ENCODE measurements around the gene PARD3.

Gene PARD3

DNA sequence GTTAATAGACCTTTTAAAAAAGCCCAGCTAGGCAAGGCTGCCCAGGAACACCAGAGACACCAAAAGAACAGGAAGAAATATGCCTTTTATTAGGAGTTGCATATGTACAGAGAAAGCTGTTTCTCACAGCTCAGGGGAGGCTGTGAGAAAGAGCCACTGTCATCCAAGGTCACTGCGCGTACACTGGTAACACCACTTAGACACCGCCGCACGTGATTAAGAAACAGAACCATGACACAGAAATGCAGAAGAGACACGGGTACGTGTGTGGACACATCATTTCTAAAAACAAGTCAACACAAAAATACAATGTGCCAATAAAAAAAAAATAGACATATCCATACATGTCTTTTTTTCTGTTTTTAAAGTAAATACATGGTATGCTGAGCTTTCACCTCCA lies 705.6 kb downstream of the PARD3 start:
- no peak for DNase-seq

DNA sequence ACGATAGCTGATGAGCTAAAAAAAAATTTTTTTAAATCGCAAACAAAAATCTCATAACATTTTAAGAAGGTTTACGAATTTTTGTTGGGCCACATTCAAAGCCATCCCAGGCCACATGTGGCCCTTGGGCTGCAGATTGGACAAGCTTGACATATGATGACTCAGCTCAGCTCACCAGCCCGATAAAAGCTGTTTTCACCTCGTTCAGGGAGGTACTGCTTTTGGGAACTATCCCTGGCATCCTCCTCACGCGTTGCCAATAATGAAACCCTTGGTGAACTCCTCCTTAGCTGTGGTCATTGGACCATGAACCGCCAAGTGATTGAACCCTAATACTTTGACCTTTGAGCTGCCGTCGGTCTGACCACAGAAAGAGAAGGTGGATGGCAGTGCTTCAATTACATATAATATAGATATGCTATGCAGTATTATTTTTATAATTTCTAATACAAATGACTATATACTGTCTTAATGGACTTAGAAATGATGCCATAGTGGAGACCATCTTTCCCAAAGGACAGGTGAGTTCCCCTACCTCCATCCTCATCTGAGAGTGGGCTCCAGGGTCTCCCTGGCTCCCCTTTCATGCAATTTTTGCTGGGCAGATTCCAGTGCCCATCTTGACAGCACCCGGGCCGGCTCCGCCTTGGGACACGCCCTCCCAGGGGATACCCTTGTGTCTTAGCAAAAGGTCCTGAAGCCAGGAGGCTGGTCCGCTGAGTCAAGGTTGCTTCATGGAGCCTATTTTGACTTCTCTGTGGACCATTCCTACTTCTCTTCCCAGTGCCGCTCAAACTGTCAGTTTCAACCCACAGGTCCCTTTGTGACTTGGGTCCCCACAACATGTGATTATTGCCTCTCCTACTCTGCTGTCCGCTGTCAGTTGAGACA lies 707.2 kb downstream of the PARD3 start:
- DNase-seq = no peak

DNA sequence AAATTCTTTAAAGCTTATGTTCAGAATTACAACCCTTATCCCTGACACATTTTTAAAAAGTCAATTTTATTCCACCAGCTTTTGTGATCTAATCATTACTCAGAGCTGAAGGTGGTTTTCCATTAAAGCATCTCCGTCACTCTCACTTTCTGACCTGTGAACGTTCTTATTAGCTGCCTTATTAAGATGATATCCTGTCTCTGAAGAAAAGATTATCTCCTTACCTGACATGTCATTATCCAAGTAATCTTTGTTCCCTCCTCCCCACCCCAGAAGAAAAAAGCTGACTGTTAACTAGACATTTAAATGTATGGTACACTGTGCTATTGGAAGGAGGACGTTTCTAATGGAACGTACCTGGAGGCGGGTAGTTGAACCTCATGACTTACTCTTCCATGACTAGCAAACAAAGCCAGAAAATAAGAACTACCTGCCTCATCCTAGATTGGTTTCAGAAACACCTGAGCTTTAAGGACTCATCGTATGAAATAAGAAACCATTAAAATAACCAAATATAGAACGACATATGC lies 708.7 kb downstream of the PARD3 start:
- DNase-seq = no peak

DNA sequence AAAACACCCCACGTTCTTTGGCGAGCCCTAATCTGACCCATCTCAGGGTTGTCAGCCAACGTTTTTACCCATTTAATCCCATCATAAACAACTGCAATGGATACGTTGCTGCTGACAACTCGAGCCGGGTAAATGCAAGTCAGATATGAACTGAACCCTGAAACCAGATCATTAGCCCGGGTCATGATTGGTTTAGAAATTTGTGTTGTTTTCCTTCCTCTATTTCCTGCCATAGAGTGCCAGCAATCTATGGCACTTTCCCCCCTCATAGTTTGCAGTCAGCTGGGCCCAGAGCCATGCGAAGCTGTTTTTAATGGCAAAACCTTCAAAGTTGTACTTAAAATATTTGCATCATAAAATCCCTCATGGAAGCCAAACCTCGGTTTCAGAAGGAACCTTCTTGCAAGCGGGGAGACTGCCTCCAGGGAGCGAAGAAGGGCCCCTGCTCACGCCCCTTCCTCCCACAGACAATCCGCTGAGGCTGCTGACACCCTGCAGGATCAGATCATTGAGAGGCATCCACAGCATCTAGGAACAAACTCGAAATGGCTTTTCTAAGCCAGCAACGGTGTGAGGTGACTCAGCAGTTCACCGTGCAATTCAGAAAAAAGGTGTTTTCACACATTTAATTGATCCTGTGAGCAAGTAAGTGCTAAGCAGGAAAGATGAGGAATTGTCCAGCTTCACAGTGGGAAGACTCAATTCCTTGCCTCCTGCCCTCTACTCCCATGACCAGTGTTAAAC lies 710.1 kb downstream of the PARD3 start:
- DNase-seq = no peak

DNA sequence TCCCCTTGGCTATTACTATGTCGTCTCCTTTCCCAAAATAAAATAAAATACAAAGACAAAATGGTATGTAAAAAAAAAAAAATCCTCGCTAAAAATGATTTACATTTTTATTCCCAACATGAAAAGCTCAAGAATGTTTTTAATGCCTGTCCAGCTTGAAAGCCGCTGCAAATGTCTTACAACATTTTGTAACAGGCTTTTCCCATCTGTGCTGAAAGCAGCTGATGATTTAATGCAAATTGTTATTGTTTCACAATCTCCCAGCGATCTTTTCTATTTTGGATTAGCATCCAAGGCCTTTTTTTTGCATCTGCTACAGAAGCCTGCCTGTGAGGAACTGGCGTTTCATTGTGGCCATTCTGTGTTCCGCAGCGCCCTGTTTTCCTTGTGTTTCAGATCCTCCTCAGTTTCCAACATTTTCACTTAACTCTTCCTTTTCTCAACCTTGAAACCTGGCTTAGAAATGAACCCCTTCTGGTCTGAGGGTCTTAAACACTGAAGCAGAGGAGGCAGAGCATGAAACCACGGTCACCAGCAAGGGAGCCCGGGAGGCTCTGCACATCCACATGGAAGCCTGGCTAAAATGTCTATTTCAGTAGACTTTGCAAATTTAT lies 712.1 kb downstream of the PARD3 start:
- peak; percentile 79 for DNase-seq

DNA sequence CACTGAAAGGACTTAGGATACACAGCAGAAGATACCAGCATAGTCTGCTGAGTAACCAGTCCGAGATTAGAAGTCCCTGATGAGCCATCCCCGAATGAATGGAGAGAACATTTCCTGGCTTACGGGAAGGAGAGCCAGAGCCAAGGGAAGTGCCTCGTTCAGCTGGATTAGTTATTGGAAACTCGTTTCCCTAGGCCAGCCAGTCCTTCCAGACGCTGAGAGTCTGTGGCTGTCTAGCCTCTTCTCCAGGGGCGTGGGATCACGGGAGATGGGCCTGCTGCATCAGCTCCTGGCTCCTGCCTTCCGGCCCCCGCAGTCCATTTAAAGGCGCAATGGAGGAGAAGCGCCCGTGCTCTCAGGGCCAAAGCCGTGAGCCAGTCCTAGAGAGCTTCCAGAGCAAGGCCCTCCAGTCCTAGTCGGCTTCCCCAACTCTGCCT lies 712.8 kb downstream of the PARD3 start:
- DNase-seq = peak; percentile 81

DNA sequence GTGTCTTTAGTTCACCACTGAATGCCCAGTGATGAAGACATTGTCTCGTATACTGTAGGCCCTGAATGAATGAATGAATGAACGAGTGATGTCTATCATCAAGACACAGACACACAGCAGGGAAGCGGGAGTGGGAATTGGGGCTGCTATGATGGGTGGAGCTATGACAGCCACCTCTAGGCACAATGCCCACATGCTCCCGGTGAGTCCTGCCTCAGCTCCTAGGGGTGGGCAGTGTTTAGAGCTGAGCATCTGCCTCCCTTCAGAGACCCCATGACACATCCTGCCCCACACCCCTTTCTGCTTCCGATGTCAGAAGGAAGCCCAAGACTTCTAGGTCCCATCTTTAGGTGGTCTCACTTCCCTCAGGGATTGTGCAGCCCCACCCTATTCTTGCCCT lies 714.1 kb downstream of the PARD3 start:
- DNase-seq = no peak

DNA sequence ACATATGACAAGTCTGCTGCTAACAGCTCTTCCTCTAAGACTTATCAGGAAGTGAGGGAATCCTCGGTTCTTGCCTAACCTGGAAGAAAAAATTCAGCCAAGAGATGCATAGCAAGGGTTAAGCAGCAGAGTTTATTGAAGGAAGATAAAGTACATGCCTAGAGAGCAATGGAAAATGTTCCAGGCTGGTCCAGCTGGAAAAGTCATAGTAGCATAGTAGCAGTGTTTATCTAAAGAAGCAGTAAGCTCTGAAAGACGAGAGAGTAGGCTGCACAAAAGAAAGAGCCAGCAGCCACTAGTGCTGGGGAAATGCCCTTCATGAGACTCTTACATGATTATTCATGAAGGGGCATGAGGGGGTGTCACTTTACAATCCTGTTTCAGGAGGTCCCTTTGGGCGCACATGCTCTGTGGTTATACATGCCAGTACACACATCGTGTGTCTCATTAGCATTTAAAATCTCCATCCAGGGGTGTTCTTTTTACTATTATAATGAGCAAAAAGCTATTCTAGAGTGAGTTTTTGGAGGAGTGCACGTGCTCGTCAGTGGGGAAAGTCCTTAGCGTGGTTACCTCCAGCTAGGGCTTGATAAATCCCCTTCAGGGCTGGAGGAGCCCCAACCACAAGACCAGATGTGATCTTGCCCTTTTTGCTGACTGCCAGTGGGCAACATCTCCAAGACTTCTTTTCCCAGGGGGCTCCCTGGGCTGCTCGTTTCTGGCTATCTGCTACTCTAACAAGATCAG lies 716.1 kb downstream of the PARD3 start:
- DNase-seq = no peak

DNA sequence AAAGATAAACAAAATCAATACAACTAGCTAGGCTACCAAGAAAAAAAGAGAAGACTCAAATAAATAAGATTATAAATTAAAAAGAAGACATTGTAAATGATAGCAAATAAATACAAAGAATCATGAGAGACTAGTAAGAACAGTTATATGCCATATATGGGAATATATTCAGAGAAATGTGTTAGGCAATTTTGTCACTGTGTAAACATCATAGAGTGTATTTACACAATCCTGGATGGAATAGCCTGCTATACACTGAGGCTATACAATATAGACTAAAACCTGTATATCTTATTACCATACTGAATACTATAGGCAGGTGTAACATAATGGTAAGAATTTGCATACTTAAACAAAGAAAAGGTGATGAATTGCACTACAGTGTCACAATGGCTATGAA lies 717.4 kb downstream of the PARD3 start:
- DNase-seq = no peak

DNA sequence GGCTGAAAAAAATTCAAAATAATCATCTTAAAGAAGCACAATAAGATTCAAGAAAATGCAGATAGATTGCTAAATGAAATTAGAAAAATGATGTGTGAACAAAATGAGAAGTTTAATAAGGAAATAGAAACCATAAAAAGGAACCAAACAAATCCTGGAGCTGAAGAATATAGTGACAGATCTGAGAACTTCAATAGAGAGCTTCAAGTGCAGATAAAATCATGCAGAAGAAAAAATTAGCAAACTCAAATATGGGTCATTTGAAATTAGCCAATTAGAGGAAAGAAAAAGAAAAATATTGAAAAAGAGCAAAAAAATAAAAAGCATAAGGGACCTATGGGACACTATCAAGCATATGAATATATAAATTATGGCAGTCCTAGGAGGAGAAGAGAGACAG lies 720.1 kb downstream of the PARD3 start:
- no peak for DNase-seq

DNA sequence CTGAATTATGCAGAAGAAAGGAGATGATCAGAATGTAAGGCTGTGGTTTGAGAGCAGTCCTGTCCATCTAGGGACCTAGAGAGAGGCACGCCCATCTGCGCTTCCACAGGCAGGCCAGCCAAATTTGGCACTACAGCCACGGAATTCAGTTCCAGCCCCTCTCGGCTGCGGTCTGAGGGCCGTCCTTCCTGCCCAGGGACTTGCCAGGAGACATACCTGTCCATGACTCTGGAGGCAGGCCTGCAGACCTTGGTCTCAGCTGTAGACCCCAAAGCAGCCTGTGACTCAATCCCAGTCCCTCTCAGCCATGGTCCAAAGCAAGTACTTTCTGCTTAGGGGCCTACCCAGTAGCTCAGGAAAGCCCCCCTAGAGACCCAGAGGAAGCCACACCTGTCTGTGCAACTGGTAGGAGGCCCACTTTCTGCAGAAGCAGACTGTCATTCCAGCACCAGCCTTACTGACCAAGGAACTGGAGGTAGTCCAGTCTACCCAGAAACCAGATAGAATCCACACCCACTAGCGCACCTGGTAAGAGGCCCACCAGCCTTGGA lies 720.9 kb downstream of the PARD3 start:
- no peak for DNase-seq

DNA sequence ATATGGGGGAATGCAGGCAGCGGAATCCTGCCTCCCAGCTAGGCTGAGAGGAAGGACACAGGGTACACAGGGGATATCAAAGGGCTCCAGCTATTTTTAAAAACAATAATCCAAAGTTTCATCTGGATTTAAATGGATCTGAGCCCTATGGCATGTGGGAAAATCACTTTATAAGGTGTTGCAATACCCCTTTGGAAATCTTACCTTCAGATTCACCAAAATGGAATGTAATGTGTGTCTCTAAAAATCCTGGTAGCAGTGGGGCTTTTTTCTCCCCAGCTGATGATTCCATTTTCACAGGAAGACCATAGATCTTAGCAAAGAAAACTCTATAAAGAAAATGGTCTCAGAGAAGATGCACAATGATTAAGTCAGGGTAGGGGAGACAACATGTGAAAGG lies 722.2 kb downstream of the PARD3 start:
- DNase-seq = peak; percentile 39

DNA sequence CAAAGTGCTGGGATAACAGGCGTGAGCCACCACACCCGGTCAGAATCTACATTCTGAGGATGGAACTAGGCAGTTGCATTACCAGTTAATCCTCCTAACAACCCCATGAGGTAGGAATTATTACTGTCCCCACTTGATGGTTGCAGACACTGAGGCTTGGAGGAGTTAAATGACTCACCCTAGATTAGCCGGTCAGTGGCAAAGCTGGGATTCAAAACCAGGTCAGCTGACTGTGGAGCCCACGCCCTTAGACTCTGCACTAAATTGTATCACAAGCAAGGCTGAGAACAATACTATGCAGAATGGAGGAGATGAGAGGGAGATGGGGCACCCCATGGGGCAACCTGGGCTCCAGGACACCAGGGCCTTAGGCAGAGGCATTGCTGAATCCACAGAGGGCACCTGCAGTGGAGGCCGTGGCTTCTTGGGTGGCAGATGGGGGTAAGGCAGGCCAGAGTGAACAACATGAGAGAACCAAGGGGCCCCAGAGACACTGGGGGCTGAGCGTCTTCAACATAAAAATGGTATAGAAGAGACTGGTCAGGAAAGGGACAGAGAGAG lies 723.4 kb downstream of the PARD3 start:
- no peak for DNase-seq

DNA sequence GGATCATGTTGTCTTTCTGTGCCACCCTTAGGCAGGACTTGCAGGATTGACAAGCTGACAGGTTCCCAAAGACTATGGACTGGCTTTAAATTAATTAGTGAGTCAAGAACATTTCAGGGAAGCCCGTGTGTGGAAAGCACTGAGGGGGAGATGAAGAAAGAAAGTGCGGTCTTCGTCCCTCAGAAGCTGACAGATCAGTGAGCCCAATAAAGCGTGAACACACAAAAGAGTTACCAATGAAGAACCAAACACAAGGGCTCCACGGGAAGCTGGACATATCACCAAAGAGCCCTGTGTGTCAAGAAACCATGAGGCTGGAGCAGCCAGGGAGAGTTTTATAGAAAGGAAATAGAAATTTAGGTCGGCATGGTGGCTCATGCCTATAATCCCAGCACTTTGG lies 725.8 kb downstream of the PARD3 start:
- no peak for DNase-seq

DNA sequence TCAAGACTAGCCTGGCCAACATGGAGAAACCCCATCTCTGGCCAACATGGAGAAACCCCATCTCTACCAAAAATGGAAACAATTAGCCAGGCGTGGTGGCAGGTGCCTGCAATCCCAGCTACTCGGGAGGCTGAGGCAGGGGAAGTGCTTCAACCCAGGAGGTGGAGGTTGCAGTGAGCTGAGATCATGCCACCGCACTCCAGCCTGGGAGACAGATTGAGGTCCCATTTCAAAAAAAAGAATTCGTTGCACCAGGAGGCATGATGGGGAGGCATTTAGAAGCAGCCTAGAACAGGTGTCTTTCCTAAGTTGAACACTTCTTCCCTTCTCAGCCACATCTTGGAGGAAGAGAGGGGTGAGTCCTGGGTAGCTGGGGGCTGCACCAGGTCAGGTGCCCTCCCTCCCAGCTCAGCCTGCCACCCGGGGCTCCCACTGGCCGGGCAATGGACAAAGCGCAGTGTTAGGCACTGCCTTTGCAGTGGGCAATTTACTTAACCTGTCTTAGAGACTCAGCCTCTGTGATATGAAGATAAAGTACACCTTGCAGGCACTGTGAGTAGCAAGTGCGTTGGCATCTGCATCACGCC lies 726.8 kb downstream of the PARD3 start:
- no peak for DNase-seq

DNA sequence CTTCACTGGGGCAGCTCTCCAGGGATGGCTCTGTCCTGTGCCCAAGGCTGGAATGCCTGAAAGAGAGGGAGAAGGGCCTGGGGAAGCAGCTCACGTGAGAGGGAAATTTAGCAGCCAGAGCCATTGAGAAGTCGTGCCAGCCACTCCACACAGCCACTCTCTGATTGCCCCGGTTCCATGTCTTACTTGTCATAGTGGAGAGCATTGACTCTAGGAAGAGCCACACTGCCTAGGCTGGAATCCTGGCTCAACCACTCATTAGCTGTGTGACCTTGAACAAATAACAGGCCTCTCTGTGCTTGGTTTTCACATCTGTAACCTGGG lies 728.0 kb downstream of the PARD3 start:
- DNase-seq = no peak

DNA sequence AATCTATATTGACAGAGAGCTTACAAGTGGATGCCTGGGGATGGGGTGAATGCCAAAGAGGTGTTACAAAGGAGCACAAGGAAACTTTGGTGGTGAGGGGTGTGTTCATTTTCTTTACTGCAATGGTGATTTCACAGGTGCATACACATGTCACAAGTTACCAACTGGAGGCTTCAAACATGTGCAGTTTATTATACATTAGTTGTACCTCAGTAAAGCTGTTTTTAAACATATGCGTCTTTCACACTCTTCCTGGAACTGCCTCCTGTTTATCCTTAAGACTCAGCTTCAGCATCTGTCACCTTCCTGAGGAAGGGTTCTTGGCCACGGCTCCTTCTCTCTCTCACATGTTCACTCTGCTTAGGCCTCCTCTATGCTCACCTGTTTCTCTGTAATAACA lies 731.5 kb downstream of the PARD3 start:
- no peak for DNase-seq

DNA sequence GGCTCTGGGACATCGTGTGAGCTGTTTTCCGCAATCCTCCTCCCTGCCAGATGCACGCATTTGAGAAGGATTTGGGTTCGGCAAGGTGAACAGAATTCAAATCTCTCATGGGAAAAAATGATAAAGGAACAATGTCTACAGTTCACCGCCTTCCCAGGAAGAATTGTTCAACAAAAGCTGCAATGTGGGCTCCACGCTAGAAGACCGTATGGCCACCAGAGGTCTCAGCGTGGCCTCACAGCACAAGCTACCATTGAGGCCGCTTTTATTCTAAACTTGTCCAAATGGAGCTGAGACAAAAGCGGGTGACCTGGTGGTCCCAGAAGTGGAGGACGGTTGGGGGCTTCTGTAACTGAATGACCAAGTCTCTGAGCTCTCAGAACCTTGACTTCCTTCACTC lies 733.1 kb downstream of the PARD3 start:
- no peak for DNase-seq

DNA sequence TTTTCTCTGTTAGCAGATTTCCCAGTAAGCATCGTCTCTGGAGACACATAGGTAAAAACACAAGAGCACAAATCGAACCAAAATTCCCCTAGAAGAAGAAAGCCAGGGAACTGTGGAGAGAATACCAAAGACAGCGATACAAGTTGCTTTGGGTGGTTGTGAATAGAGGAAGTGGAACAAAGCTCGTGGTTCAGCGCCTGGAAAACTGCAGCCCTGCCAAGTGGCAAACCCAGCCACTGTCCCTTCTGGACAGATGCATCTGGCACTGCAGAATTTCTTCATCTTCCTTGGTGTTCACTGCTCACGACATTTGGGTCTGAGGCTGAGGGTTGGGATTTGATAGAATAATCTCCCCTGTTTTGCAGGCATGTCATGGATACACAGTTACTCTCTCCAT lies 733.8 kb downstream of the PARD3 start:
- no peak for DNase-seq

DNA sequence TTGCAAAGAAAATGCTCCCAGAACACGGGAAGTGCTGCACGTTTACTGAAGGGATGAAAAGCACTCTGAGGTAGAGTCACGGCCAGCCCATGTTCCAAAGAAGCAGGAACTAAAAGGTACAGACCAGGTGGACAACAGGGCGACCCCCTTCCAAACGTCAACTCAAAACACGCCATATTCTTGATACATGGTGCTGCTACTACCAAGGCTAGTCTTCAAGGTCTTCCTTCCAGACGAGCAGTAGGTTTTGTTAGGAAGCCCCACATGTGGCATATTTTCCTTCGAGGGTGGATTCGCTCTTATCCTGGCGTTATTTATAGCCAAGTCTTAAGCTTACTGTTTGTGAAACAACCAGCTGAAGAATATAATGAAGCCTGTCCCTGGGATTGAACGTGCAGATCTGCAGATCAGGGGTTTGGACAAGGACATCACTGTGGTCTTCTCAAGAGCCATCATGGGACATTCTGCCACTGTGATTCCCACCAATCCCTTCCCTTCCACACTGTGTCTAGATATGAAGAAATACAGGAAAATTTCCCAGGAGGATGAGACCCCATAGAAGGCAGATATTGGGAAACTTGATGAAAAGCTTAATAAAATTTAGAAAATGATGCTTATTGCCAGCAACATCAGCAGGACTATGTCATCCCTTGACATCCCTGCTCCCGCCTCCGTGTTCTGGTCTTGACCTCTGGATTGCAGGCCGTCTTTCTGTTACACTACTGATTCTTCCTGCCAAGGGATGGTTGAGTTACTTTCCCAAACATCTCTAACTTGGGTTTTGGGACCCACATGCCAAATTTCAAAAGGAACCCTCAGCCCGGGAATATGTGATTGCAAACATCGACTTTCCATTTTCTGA lies 734.4 kb downstream of the PARD3 start:
- DNase-seq = no peak
